ENCODE results near the gene MAOB.

DNA sequence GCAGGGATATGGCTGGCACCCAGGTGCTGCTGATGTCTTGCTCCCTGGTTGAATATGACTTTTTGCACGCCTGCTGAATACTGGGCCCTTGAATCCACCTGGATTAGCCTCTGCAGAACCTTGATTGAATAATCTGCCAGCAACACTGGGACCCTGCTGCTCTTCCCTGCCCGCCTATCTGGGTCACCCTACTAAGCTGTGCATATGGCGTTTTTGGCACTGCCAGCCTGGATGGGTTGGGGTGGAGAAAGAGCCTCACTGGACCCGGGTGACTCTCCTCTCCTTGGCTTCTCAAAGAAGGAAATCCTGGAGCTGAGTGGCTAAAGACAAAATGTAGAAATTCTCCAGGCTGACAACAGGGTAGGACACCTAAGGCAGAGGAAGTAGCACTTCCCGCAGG, 126.2 kb downstream of the MAOB start:
- TF ChIP-seq, protein P1, sequence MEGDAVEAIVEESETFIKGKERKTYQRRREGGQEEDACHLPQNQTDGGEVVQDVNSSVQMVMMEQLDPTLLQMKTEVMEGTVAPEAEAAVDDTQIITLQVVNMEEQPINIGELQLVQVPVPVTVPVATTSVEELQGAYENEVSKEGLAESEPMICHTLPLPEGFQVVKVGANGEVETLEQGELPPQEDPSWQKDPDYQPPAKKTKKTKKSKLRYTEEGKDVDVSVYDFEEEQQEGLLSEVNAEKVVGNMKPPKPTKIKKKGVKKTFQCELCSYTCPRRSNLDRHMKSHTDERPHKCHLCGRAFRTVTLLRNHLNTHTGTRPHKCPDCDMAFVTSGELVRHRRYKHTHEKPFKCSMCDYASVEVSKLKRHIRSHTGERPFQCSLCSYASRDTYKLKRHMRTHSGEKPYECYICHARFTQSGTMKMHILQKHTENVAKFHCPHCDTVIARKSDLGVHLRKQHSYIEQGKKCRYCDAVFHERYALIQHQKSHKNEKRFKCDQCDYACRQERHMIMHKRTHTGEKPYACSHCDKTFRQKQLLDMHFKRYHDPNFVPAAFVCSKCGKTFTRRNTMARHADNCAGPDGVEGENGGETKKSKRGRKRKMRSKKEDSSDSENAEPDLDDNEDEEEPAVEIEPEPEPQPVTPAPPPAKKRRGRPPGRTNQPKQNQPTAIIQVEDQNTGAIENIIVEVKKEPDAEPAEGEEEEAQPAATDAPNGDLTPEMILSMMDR (IDR thresholded peaks at IDR 0.05): no peak
- no peak for TF ChIP-seq POLR2A (IDR thresholded peaks at IDR 0.05)

Data from heart left ventricle (tissue), 13 donors.